Stimulated activated CD4-positive, alpha-beta T cell treated with anti-CD3 and anti-CD28 coated beads, Interleukin-1b, Interleukin-23, amount 100 ng/mL, for 48 hours (primary cell): ENCODE measurements around the gene NEK11.

ENCODE experiments used
- DNase-seq: peaks from one replicate; pipeline ENCODE4 v3.0.0-alpha.2; 2020

Gene NEK11

DNA sequence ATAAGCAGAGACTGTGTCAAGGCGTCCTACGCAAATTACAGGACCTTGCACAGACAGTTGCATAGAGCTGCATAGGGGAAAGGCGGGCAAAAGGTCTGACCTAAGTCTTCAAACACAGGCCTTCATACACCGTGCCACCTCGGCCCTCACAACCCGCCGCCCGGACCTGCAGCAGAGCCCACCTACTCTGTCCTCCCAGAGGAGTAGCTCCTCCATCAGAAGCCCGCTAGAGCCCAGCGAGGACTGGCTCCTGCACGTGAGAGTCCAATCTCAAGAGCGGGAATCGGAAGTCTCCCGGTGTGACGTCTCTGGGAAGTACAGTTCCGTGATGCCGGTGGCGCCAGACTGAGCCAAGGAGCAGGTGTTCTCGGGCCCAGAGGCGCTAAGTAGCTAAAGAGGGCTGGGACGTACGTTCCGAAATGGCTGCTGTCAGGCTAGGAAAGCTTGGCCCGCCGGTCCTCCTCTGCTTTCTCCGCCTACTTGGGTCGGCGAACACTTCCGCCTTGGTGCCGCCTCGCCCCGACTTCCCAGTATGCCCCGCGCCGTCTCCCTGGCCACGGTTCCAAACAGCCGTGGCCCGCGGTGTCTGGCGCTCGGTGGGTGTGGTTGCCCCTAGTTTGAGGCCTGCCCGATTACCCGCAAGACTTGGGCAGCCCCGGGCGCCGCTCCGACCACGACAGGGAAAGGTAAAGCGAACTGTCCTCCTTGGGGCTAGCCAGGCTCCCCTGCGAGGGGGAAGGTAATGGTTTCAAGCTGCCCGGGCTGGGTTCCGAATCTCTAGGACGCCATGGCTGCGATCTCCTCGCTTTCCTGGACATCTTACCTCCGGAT, at the start of gene NEK11, which contains the start of gene ASTE1:
TSS of gene NEK11 (plus strand) at position 557 of the 831 bp plus-strand sequence. CDS start 2,832 bp downstream, outside the sequence.
TSS of gene ASTE1 (minus strand) at position 505 of the 831 bp plus-strand sequence. CDS start 1,519 bp downstream, outside the sequence.
- peak; percentile 90 for DNase-seq

GRCh38 chr3:130979117-130979516, 47.6 kb upstream of the NEK11 start:
- DNase-seq, result no peak

DNA sequence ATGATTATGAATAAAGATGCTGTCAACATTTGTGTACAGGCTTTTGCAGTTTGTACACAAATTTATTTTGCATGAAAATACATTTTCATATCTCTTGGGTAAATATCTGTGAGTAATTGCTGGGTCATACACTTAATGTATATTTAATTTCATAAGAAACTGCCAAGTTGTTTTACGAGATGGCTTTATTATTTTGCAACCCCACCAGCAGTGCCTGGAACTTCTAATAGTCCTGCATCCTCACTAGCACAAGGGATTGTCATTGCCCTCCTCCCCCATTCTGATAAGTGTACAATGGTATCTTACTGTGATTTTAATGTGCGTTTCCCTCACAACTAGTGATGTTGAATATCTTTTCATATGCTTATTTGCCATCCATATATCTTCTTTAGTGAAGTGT, 45.2 kb upstream of the NEK11 start:
- DNase-seq, result no peak

- DNase-seq, result no peak
Observed at GRCh38 chr3:130990282-130990681, 36.4 kb upstream of the NEK11 start.

GRCh38 chr3:130991126-130991525, 35.6 kb upstream of the NEK11 start:
- DNase-seq, result peak; percentile 5

GRCh38 chr3:130992344-130992743, 34.3 kb upstream of the NEK11 start:
- no peak for DNase-seq

DNA sequence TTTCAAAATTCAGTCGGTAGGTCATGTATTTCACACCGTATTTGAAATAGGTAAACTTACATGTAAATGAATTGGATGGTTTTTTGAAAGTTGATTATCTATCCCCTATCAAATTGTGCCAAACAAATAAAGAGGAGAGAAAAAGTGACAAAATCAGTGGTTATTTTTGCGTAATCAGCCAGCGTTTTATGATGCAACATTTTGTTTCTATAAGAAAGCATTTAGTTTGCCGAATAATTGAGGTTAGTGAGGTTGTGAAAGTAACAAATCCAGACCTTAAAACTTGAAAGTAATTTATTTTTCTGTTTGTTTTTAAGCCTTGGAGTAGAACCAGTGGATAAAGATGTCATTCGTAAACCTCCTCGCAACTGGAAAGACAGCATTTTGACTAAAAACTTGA, 29.4 kb upstream of the NEK11 start:
- no peak for DNase-seq

DNA sequence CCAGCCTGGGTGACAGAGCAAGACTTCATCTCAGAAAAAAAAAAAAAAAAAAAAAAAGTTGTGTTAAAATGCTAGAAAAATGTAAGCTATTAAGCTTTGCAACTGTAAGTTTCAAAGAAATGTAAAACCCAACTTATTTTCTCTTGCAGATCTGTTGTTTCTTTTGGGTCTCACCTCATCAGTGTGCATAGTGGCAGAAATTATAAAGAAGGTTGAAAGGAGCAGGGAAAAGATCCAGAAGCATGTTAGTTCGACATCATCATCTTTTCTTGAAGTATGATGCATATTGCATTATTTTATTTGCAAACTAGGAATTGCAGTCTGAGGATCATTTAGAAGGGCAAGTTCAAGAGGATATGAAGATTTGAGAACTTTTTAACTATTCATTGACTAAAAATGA, 25.6 kb upstream of the NEK11 start:
- DNase-seq, result no peak

DNA sequence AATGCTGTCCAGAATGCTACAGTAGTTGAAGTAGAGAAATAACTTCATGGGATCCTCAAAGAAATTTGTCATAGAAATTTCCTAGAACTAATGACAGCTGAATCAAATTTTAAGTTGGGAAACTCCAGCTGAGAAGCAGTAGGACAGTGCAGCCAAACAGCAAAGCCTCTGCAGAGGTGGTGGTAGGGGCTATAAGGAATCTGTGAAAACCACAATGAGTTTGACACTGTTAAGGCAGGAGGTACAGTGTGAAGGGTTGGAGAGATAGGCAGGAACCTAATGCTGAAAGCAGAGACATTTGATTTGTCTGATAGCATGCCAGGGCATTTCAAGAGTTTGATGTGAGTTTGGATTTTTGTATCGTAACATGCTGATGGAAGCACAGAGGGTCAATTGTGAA, 22.1 kb upstream of the NEK11 start:
- no peak for DNase-seq

- no peak for DNase-seq
Observed at GRCh38 chr3:131007256-131007655, 19.4 kb upstream of the NEK11 start.

- no peak for DNase-seq
Observed at GRCh38 chr3:131007782-131008181, 18.9 kb upstream of the NEK11 start.

DNA sequence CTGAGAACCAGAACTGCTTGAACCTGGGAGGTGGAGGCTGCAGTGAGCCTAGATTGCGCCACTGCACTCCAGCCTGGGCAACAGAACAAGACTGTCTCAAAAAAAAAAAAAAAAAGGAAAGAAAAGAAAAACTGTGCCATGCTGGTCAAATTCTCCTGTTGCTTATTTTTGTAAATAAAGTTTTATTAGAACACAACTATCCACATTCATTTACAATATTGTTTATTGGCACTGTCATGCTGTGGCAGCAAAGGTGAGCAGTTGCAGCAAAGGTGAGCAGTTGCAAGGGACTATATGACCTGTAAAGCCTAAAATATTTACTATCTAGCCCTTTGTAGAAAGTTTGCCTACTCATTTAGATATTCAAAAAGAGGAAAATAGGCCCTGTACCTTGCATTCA, 18.4 kb upstream of the NEK11 start:
- DNase-seq, result no peak

DNA sequence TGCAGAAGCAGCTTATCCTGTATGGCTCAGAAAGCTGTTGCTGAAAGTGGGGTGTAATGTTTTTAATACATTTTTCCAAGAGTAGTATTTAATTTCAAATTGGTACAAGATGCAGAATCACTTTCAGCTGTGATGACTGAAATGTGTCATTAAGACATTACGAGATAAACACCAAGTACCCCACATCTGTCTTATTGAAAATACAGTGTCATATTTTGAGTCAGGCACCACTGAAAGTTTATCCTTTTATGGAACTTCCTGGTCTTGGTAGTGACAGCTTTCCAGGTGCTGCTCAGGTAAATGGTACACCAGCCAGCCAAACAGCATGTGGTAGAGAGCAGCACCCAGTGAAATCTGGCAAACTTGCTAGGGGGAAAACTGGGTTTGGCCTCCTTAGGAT, 17.0 kb upstream of the NEK11 start:
- no peak for DNase-seq

DNA sequence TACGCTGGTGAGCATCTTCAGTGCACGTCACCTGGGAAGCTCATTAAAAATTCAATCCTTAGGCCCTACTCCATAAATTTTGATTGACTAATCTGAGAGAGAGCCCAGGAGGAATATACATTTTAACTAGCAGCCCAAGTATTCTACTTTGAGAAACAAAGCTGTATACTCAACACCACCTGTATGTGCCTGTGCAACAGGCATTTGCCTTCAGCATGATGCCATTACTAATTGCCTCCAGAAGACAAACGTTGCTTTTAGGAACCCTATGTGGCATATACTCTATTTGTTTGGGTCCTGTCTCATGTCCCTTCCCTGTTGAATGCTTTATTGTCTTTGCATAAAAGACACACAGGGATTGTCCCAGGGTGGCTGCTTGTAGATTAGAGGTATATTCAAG, 7.7 kb upstream of the NEK11 start:
- no peak for DNase-seq

DNA sequence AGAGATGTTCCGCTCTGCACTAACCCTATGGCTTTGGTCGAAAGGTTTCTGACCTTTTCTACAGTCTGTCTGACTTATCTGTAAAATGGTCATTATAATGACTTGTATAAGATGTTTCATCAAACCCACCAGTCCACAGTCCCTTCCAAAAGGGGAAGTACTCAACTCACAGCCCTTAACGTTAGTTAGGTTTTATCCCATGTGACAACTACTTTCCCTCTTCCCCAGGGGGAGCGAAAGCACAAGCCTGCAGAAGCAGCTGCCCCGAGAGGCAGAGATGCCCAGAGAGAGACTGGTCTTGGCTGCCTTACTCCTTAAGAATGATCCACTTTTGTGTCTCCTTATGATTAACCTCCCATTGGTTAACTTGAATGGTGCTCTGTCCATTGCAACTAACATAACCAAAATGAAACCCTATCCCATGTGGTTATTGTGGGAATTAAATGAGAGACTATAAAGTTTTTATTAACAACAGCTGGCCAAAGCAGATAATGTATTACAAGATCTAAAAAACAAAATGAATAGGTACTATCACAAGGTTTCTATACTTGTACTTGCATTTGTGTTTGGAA, 6.5 kb upstream of the NEK11 start:
- DNase-seq, result no peak

GRCh38 chr3:131025539-131025938, 1.1 kb upstream of the NEK11 start:
- no peak for DNase-seq

DNA sequence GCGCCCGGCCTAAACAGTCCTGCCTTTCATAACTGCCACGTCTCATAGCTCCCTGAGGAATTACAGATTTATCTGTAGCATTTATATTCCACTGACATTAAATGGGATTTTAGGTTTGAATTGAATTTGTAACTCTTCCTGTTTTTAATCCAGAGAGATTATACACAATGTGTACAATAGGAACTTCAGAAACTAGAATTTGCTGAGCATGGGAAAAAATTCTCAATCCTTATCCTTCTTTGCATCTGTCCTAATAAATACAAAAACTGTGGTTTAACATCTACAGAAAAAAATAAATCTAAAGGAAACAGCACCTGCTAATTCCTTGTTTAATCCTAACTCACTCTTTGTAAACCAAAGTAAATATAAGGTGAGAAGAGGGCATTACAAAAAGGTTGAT, 2.2 kb downstream of the NEK11 start:
- no peak for DNase-seq

- no peak for DNase-seq
Observed at GRCh38 chr3:131031660-131032059, 5.0 kb downstream of the NEK11 start.

DNA sequence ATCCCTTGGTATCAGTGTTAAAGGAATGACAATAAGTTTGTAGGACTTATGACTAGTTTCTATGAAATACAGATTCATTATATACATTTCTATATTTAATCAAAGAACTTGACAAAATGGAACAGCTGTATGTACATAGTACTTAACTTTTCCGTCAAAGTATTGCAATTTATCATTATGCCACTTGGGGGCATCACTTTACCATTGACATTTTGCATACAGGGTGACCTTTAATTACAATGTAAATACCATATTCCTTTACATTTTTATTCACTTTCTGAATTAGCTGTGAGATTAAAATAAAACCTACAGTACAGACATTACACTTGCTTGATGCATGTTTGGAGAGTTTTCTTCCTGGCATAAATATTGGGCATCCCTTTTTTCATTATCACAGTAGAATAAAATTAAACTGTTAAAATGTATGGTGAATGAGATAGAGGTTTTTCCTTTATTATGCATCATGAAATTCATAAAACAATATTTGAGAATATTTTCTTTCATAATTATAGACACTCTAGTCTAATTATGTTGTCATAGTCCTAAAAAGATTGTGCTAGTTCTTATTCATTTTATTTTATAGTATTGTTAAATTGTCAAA, 6.9 kb downstream of the NEK11 start:
- no peak for DNase-seq

GRCh38 chr3:131036200-131036816, 9.6 kb downstream of the NEK11 start:
- no peak for DNase-seq

DNA sequence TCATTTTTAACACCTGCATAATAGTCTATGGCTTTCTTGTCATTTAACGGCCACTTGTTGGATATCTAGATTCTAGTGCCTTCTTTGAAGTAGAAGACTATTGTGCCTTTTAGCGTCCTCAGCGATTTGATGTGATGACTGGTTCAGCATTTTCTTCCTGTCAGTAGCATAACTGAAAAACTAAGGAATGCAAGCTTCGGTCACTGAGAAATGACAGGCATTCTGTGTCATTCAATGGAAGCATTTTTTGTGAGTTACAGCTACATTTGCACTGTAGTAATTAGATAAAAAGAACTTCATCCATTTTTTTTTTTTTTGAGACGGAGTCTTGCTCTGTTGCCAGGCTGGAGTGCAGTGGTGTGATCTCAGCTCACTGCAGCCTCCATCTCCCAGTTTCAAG, 10.3 kb downstream of the NEK11 start:
- DNase-seq, result no peak

DNA sequence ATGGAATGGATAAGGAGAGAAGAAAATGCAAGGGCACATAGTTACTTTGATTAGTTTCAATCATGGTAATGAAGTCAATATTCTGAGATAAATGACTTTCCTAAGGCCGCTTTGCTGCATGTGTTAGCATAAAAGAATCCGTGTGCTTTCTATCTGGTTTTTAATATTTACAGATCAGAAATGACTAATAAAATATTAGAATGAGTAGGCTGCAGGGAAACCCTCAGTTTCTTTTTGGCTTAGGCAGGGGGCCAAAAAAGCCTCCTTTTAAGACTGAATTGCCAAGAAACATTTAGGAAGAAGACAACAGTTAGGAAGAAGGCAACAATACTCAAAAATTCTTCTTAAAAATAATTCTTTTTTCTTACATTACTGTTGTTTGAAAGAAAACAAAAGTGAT, 11.6 kb downstream of the NEK11 start:
- no peak for DNase-seq

DNA sequence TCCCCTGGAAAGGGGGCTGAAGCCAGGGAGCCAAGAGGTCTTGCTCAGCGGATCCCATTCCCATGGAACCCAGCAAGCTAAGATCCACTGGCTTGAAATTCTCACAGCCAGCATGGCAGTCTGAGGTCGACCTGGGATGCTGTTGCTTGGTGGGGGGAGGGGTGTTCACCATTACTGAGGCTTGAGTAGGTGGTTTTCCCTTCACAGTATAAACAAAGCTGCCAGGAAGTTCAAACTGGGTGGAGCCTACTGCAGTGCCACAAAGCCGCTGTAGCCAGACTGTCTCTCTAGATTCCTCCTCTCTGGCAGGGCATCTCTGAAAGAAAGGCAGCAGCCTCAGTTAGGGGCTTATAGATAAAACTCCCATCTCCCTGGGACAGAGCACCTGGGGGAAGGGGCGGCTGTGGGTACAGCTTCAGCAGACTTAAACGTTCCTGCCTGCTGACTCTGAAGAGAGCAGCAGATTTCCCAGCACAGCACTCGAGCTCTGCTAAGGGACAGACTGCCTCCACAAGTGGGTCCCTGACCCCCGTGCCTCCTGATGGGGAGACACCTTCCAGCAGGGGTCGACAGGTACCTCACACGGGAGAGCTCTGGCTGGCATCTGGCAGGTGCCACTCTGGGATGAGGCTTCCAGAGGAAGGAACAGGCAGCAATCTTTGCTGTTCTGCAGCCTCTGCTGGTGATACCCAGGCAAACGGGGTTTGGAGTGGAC, 15.8 kb downstream of the NEK11 start:
- peak; percentile 5 for DNase-seq
